IMR-90 (cell line): ENCODE results near the gene NUB1. TPM values are rescaled to one million over a fixed set of nuclear protein-coding genes. Genes with fewer than 3 reads are reported as not detected.

Source experiments
- ATAC-seq: fragments of 200-7000 bp; cut with Tn5 transposase; 2 replicates; pipeline ENCODE4 v1.9.1; 2020; ENCODE audit warnings: low read depth, mild to moderate bottlenecking, moderate library complexity
- BruUV-seq: library from RNA; stranded (reverse); fragments of 400-500 nt; replicated peaks from 2 replicates; lab custom pipeline; 2021; lab: Mats Ljungman, UMichigan
- CTCF ChIA-PET: fragments of 300-600 bp; formaldehyde crosslinking; extraction: SDS; loops from one replicate; lab custom pipeline; 2021; ENCODE audit warnings: antibody characterized with exemption; lab: Yijun Ruan, JAX
- POLR2A ChIA-PET: fragments of 300-600 bp; sonication (Branson Sonifier 250); formaldehyde crosslinking; loops from one replicate; lab custom pipeline; 2022; ENCODE audit warnings: antibody characterized with exemption; ENCODE audit not compliant: unreplicated experiment; lab: Charles Lee
- DNase-seq: peaks from one replicate; pipeline ENCODE4 v3.0.0; 2013
- H2AFZ ChIP-seq: replicated peaks from 2 replicates; pipeline ENCODE3; 2013; ENCODE audit warnings: low read length, mild to moderate bottlenecking; ENCODE audit not compliant: poor library complexity
- H2AK5ac ChIP-seq: 2 replicates; pipeline ENCODE4 v1.6.1; 2013; ENCODE audit warnings: low read depth, low read length, inconsistent platforms
- H2AK9ac ChIP-seq: replicated peaks from 2 replicates; pipeline ENCODE3; 2013; ENCODE audit warnings: mild to moderate bottlenecking, low read depth, low read length, moderate library complexity; ENCODE audit not compliant: poor library complexity
- H2BK120ac ChIP-seq: 2 replicates; pipeline ENCODE4 v1.6.1; 2013; ENCODE audit warnings: low read depth, low read length, inconsistent platforms
- H2BK15ac ChIP-seq: 3 replicates; pipeline ENCODE4 v1.6.1; 2013; ENCODE audit warnings: low read depth, low read length, inconsistent platforms
- H2BK20ac ChIP-seq: 2 replicates; pipeline ENCODE4 v1.6.1; 2013; ENCODE audit warnings: low read depth, mild to moderate bottlenecking, inconsistent platforms, low read length, moderate library complexity
- H2BK5ac ChIP-seq: 2 replicates; pipeline ENCODE4 v1.6.1; 2013; ENCODE audit warnings: mild to moderate bottlenecking, low read depth, low read length, inconsistent platforms; ENCODE audit not compliant: poor library complexity, severe bottlenecking
- H3K14ac ChIP-seq: replicated peaks from 2 replicates; pipeline ENCODE4 v1.6.1; 2013; ENCODE audit warnings: low read depth, low read length, inconsistent platforms
- H3K18ac ChIP-seq: 2 replicates; pipeline ENCODE4 v1.6.1; 2013; ENCODE audit warnings: low read depth, low read length, control low read depth
- H3K23ac ChIP-seq: 2 replicates; pipeline ENCODE4 v1.6.1; 2013; ENCODE audit warnings: low read depth, low read length, inconsistent platforms
- H3K27ac ChIP-seq: 2 replicates; pipeline ENCODE4 v1.5.1; 2013; ENCODE audit warnings: mild to moderate bottlenecking, control low read depth, low read length; ENCODE audit not compliant: insufficient read depth
- H3K27me3 ChIP-seq: 2 replicates; pipeline ENCODE4 v1.6.1; 2013; ENCODE audit warnings: low read length; ENCODE audit not compliant: control insufficient read depth, insufficient read depth
- H3K36me3 ChIP-seq: 2 replicates; pipeline ENCODE4 v1.6.1; 2013; ENCODE audit warnings: low read length, mixed read lengths; ENCODE audit not compliant: control insufficient read depth, insufficient read depth
- H3K4ac ChIP-seq: 2 replicates; pipeline ENCODE4 v1.6.1; 2013; ENCODE audit warnings: low read depth, low read length, inconsistent platforms
- H3K4me1 ChIP-seq: 2 replicates; pipeline ENCODE4 v1.6.1; 2013; ENCODE audit warnings: low read length, mixed read lengths; ENCODE audit not compliant: control insufficient read depth, insufficient read depth
- H3K4me2 ChIP-seq: 2 replicates; pipeline ENCODE4 v1.6.1; 2013; ENCODE audit warnings: low read depth, mild to moderate bottlenecking, control low read depth, low read length, moderate library complexity
- H3K4me3 ChIP-seq: 2 replicates; pipeline ENCODE4 v1.5.1; 2013; ENCODE audit warnings: low read depth, mild to moderate bottlenecking, control low read depth, low read length, moderate library complexity; ENCODE audit not compliant: insufficient read depth
- H3K56ac ChIP-seq: 2 replicates; pipeline ENCODE4 v1.6.1; 2013; ENCODE audit warnings: low read length, inconsistent platforms; ENCODE audit not compliant: insufficient read depth; ENCODE audit errors: extremely low read depth
- H3K79me1 ChIP-seq, 2 experiments: 2 replicates each; pipeline ENCODE4 v1.6.1; 2013; ENCODE audit warnings: low read length in 2 of 2, inconsistent platforms in 1 of 2, low read depth in 1 of 2
- H3K9ac ChIP-seq: 2 replicates; pipeline ENCODE4 v1.6.1; 2013; ENCODE audit warnings: low read depth, low read length, control low read depth
- H3K9me1 ChIP-seq: 2 replicates; pipeline ENCODE4 v1.6.1; 2013; ENCODE audit warnings: low read length, inconsistent platforms; ENCODE audit not compliant: insufficient read depth
- H3K9me3 ChIP-seq: 2 replicates; pipeline ENCODE4 v1.6.1; 2013; ENCODE audit warnings: low read length; ENCODE audit not compliant: control insufficient read depth, insufficient read depth
- H4K20me1 ChIP-seq: 2 replicates; pipeline ENCODE4 v1.6.1; 2013; ENCODE audit warnings: low read length, inconsistent platforms; ENCODE audit not compliant: insufficient read depth
- H4K5ac ChIP-seq: 2 replicates; pipeline ENCODE4 v1.6.1; 2013; ENCODE audit warnings: mild to moderate bottlenecking, low read depth, low read length, control low read depth
- H4K8ac ChIP-seq, 2 experiments: 2 replicates each; pipeline ENCODE4 v1.6.1; 2013; ENCODE audit warnings: low read depth in 2 of 2, low read length in 2 of 2, control low read depth in 1 of 2, inconsistent platforms in 1 of 2
- H4K91ac ChIP-seq: 2 replicates; pipeline ENCODE4 v1.6.1; 2013; ENCODE audit warnings: low read depth, low read length, inconsistent platforms; ENCODE audit not compliant: insufficient read depth
- BHLHE40 ChIP-seq: fragments of 150-350 bp; IDR thresholded peaks from 2 replicates; pipeline ENCODE4 v1.6.1; 2016; ENCODE audit warnings: mild to moderate bottlenecking, low read depth, low read length
- CEBPB ChIP-seq: IDR thresholded peaks from 2 replicates; pipeline ENCODE4 v1.6.1; 2012; ENCODE audit warnings: low read depth, low read length, improper control_type of control experiment
- CHD1 ChIP-seq: IDR thresholded peaks from 2 replicates; pipeline ENCODE4 v1.6.1; 2012; ENCODE audit warnings: low read depth, low read length, improper control_type of control experiment
- CTCF ChIP-seq: conservative IDR thresholded peaks from 2 replicates; pipeline ENCODE4 v1.5.1; 2012; ENCODE audit warnings: mild to moderate bottlenecking, low read depth, low read length, improper control_type of control experiment
- ELK1 ChIP-seq: fragments of 150-350 bp; IDR thresholded peaks from 2 replicates; pipeline ENCODE4 v1.6.1; 2016; ENCODE audit warnings: low read depth, mild to moderate bottlenecking, low read length, moderate library complexity, borderline replicate concordance
- FOS ChIP-seq: fragments of 150-350 bp; IDR thresholded peaks from 2 replicates; pipeline ENCODE4 v1.6.1; 2016; ENCODE audit warnings: low read depth, low read length
- MAFK ChIP-seq: IDR thresholded peaks from 2 replicates; pipeline ENCODE4 v1.6.1; 2012; ENCODE audit warnings: low read depth, low read length, improper control_type of control experiment
- MAZ ChIP-seq: IDR thresholded peaks from 2 replicates; pipeline ENCODE4 v1.6.1; 2012; ENCODE audit warnings: low read depth, mild to moderate bottlenecking, low read length, improper control_type of control experiment, moderate library complexity, borderline replicate concordance
- MXI1 ChIP-seq: IDR thresholded peaks from 2 replicates; pipeline ENCODE4 v1.6.1; 2012; ENCODE audit warnings: low read depth, mild to moderate bottlenecking, low read length, moderate library complexity, borderline replicate concordance
- NFE2L2 ChIP-seq: fragments of 150-350 bp; IDR thresholded peaks from 2 replicates; pipeline ENCODE4 v1.6.1; 2016; ENCODE audit warnings: low read depth, mild to moderate bottlenecking, low read length
- POLR2A ChIP-seq: IDR thresholded peaks from 2 replicates; pipeline ENCODE4 v1.6.1; 2012; ENCODE audit warnings: mild to moderate bottlenecking, low read depth, low read length
- RAD21 ChIP-seq: IDR thresholded peaks from 2 replicates; pipeline ENCODE4 v1.6.1; 2012; ENCODE audit warnings: low read length, improper control_type of control experiment
- RCOR1 ChIP-seq: IDR thresholded peaks from 2 replicates; pipeline ENCODE4 v1.6.1; 2012; ENCODE audit warnings: mild to moderate bottlenecking, low read length, improper control_type of control experiment; ENCODE audit not compliant: insufficient replicate concordance
- RFX5 ChIP-seq: IDR thresholded peaks from 2 replicates; pipeline ENCODE4 v1.8.0; 2012; ENCODE audit warnings: low read depth, mild to moderate bottlenecking, low read length, moderate library complexity
- SMC3 ChIP-seq: fragments of 150-350 bp; IDR thresholded peaks from 2 replicates; pipeline ENCODE4 v1.6.1; 2016; ENCODE audit warnings: low read depth, mild to moderate bottlenecking, antibody characterized with exemption, low read length, moderate library complexity
- USF2 ChIP-seq: fragments of 150-350 bp; IDR thresholded peaks from 2 replicates; pipeline ENCODE4 v1.6.1; 2017; ENCODE audit warnings: mild to moderate bottlenecking, antibody characterized with exemption, low read length, low read depth
- WGBS, 2 experiments: methylation state at CpG; one replicate each; pipeline versions ENCODE4 v1.1.5 to v1.1.7; 2013; ENCODE audit warnings: missing lambda C conversion rate in 2 of 2; ENCODE audit not compliant: insufficient read length in 1 of 2; ENCODE audit errors: extremely low coverage in 2 of 2; 5-methylcytosine and 5-hydroxymethylcytosine counted together
- dilution Hi-C: fragments of 300-500 bp; cut with HindIII; formaldehyde crosslinking; loops from one replicate; pipeline ENCODE4 v1.14.3; 2018; ENCODE audit warnings: low sequenced_read_pairs; ENCODE audit not compliant: unreplicated experiment
- in situ Hi-C: fragments of 300-500 bp; cut with MboI; formaldehyde crosslinking; loops from 3 replicates; pipeline ENCODE4 v1.14.3; 2019; ENCODE audit warnings: low sequenced_read_pairs, inconsistent platforms, mixed read lengths
- intact Hi-C: fragments of 100-400 bp; cut with micrococcal nuclease; formaldehyde crosslinking; loops from 2 replicates; pipeline ENCODE4 v1.10.0; 2022
- polyA plus RNA-seq, 3 experiments: library from polyadenylated mRNA; depleted of rRNA; stranded (reverse); fragments of >200 nt; gene quantifications; 2 replicates each; pipeline ENCODE4 v1.2.3, GENCODE V29; 2012; ENCODE audit warnings: low replicate concordance in 1 of 3
- total RNA-seq: library from RNA; depleted of rRNA; stranded (reverse); fragments of >200 nt; gene quantifications from 2 replicates; pipeline ENCODE4 v1.2.3, GENCODE V29; 2012

NUB1 gene
- total and polyA plus RNA-seq, 2 of the 4 experiments (the other 2 are of a cell fraction), result 20.1 to 29.7 TPM

- Histone ChIP-seq H3K9me1 (0 out of 2 replicates have a peak, but pooled peaks cover 3% of the 10 kb centered on the region), H3K18ac (no peak overlapping the region), H2BK5ac (no peak overlapping the region), H2BK15ac (no peak overlapping the region), H4K91ac (no peak overlapping the region), H3K27ac (no peak overlapping the region), H3K27me3 (peaks cover 64% of the 10 kb centered on the region), H4K20me1 (no peaks in the 10 kb centered on the region), H4K5ac (no peak overlapping the region), H3K9ac (no peak overlapping the region), H3K14ac (no peak overlapping the region), H3K4me2 (no peak overlapping the region; the same call in 1 of the 2 replicates), H3K9me3 (no peaks in the 10 kb centered on the region; the same call in 1 of the 2 replicates), H2BK120ac (no peak overlapping the region), H3K4ac (no peak overlapping the region), H4K8ac (no peak overlapping the region), H2AK5ac (no peak overlapping the region), H2BK20ac (no peak overlapping the region), H3K36me3 (no peaks in the 10 kb centered on the region), H3K23ac (no peak overlapping the region; the same call in 1 of the 2 replicates), H3K4me1 (peaks cover 5% of the 10 kb centered on the region; the same call in 1 of the 2 replicates), H2AFZ (no peak overlapping the region), H3K4me3 (no peak overlapping the region), H2AK9ac (peak overlapping the region; percentile 16), H3K79me1 (no peaks in the 10 kb centered on the region), H3K56ac (no peak overlapping the region)
- intact Hi-C loops (no loop called here), dilution Hi-C loops (no loop called here), in situ Hi-C loops (no loop called here)
- ATAC-seq (no peak), DNase-seq (no peak)
- no TSS peak for BruUV-seq
- TF ChIP-seq SMC3 (no peak), POLR2A (no peak), MAZ (no peak), MXI1 (no peak), RCOR1 (no peak), USF2 (no peak), RAD21 (no peak), RFX5 (no peak), MAFK (no peak), FOS (no peak), BHLHE40 (no peak), ELK1 (no peak), NFE2L2 (no peak), CHD1 (no peak), CTCF (no peak), CEBPB (no peak)
- ChIA-PET POLR2A (no interaction called here), CTCF (no interaction called here)
- WGBS, 2 experiments, result 68% methylated on average over 3 of the region's 7 CpGs; no CpG with 5 or more reads in 1 of the 2 experiments
These were observed 66.9 kb downstream of the NUB1 start for GRCh38 chr7:151408498-151408838.
